GM12864 (cell line): ENCODE data around the gene ANAPC4.

Experiments
- DNase-seq: peaks from one replicate; pipeline ENCODE4 v3.0.0-alpha.2; 2011; ENCODE audit warnings: low read depth
- H3K4me3 ChIP-seq: 2 replicates; pipeline ENCODE4 v1.5.1; 2011; ENCODE audit warnings: mild to moderate bottlenecking, low read depth, low read length, control low read depth
- TF ChIP-seq, protein P1 (sequence below): IDR thresholded peaks from 2 replicates; pipeline ENCODE4 v1.5.1; 2011; ENCODE audit warnings: low read depth, mild to moderate bottlenecking, moderate library complexity, low read length, control low read depth, inconsistent platforms; ENCODE audit errors: missing control alignments

Gene ANAPC4

GRCh38 chr4:25346913-25347312 is 30.1 kb upstream of the ANAPC4 start:
- TF ChIP-seq, protein P1, sequence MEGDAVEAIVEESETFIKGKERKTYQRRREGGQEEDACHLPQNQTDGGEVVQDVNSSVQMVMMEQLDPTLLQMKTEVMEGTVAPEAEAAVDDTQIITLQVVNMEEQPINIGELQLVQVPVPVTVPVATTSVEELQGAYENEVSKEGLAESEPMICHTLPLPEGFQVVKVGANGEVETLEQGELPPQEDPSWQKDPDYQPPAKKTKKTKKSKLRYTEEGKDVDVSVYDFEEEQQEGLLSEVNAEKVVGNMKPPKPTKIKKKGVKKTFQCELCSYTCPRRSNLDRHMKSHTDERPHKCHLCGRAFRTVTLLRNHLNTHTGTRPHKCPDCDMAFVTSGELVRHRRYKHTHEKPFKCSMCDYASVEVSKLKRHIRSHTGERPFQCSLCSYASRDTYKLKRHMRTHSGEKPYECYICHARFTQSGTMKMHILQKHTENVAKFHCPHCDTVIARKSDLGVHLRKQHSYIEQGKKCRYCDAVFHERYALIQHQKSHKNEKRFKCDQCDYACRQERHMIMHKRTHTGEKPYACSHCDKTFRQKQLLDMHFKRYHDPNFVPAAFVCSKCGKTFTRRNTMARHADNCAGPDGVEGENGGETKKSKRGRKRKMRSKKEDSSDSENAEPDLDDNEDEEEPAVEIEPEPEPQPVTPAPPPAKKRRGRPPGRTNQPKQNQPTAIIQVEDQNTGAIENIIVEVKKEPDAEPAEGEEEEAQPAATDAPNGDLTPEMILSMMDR, result no peak
- H3K4me3 ChIP-seq, result no peak overlapping the region
- DNase-seq, result no peak

GRCh38 chr4:25347473-25347872 is 29.6 kb upstream of the ANAPC4 start:
- no peak for DNase-seq
- TF ChIP-seq, protein P1, result no peak
- no peak overlapping the region for H3K4me3 ChIP-seq

GRCh38 chr4:25347971-25348370 is 29.1 kb upstream of the ANAPC4 start:
- no peak for DNase-seq
- TF ChIP-seq, protein P1, result no peak
- no peak overlapping the region for H3K4me3 ChIP-seq

- TF ChIP-seq, protein P1, result no peak
- H3K4me3 ChIP-seq, result no peak overlapping the region
- no peak for DNase-seq
Measured at GRCh38 chr4:25350561-25350960, 26.5 kb upstream of the ANAPC4 start.

GRCh38 chr4:25351777-25352416 is 25.2 kb upstream of the ANAPC4 start:
- no peak for DNase-seq
- no peak overlapping the region for H3K4me3 ChIP-seq
- TF ChIP-seq, protein P1, result no peak

DNA sequence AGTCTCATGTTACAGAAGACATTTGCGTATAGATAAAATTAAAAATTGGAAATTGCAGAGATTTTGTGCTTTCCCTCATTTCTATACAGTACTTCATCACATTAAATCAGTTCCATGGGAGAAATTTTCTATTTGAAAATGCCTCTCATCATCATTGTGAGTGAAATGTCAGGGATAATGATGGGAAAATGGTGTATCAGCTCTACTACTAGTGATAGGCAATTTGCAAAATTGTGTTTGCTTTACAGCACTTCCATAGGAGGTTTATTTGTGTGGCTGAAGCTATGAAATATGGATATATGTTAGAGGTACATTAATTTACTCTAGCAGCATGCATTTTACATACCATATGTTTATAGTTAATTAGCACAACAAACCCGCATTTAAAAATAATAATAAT is 21.0 kb upstream of the ANAPC4 start:
- H3K4me3 ChIP-seq, result no peak overlapping the region
- TF ChIP-seq, protein P1, result no peak
- no peak for DNase-seq
